Prostate gland (tissue), 2 donors: ENCODE measurements around the gene FAM241A. TPM values are rescaled to one million over a fixed set of nuclear protein-coding genes. Genes with fewer than 3 reads are reported as not detected.
"Not testable (repeated sequence)": the region's sequence is repeated elsewhere in the genome, so short reads cannot be mapped to it uniquely, and the experiment has no call there.

Experiments used
- DNase-seq: peaks from one replicate; pipeline ENCODE4 v3.0.0-alpha.2; 2019; ENCODE audit warnings: low spot score
- H3K27ac ChIP-seq, 2 donors: fragments of 200-600 bp; sonication (generic); 2 replicates each; pipeline ENCODE4 v1.5.1; 2017 to 2019
- H3K27me3 ChIP-seq: fragments of 200-600 bp; sonication (generic); replicated peaks from 2 replicates; pipeline ENCODE4 v1.5.1; 2019; ENCODE audit not compliant: insufficient read depth
- H3K36me3 ChIP-seq, 2 donors: fragments of 200-600 bp; sonication (generic); 1 replicate in 1 of 2; 2 replicates in 1 of 2; pipeline versions ENCODE4 v1.5.1 to v1.8.1; 2017 to 2019
- H3K4me1 ChIP-seq: fragments of 200-600 bp; sonication (generic); replicated peaks from 2 replicates; pipeline ENCODE4 v1.5.1; 2019
- H3K4me3 ChIP-seq, 2 donors: fragments of 200-600 bp; sonication (generic); 2 replicates each; pipeline ENCODE4 v1.5.1; 2017 to 2019
- H3K9me3 ChIP-seq: fragments of 200-600 bp; sonication (generic); 2 replicates; pipeline ENCODE4 v1.5.1; 2017
- POLR2A ChIP-seq: fragments of 450-650 bp; IDR thresholded peaks from one replicate; pipeline ENCODE4 v1.6.1; 2016; ENCODE audit warnings: antibody characterized with exemption, mild to moderate bottlenecking
- POLR2AphosphoS5 ChIP-seq: sonication (generic); formaldehyde crosslinking; IDR thresholded peaks from one replicate; pipeline ENCODE4 v1.6.1; 2017; ENCODE audit warnings: antibody characterized with exemption
- WGBS: methylation state at CpG from one replicate; pipeline ENCODE4 v1.1.5; 2018; 5-methylcytosine and 5-hydroxymethylcytosine counted together
- intact Hi-C: fragments of 100-400 bp; cut with DNase I; formaldehyde crosslinking; loops from one replicate; pipeline ENCODE4 v1.14.2; 2022
- total RNA-seq, 2 donors: library from RNA; depleted of rRNA; stranded (reverse); fragments of >200 nt; gene quantifications; one replicate each; pipeline ENCODE4 v1.1.0, GENCODE V29; 2016
- TF ChIP-seq, protein P1 (sequence below), 4 experiments: fragments of 200-600 bp in 2 of 4; fragments of 450-650 bp in 2 of 4; sonication (generic) in 2 of 4; IDR thresholded peaks; 1 replicate in 3 of 4; 2 replicates in 1 of 4; pipeline ENCODE4 v1.5.1; 2016 to 2019; ENCODE audit warnings: antibody characterized with exemption in 4 of 4, mild to moderate bottlenecking in 2 of 4, moderate library complexity in 2 of 4

FAM241A gene
- total RNA-seq, 2 donors from 2014 or later = 3.6 to 3.7 TPM

DNA sequence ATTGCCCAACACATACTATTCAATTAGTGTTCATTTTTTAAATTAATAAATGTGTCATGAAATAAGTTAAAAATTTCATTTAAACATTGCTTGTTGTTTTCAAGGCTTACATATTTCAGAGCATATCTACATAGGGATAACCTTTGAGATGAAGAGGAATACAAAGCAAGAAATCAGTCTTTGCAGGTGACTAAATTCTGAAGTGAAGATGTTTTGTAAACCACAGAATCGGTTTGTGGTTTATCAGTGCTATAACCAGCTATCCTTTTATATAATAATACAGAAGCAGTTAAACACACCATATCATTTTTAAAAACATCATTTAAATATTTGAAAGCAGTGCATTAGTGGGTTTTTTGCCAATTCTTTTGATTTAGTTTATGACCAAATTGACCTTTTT lies 26.9 kb downstream of the FAM241A start:
- no peaks in the 10 kb centered on the region for H3K4me1 ChIP-seq
- 86% methylated on average over 1 of the region's 1 CpG for WGBS

DNA sequence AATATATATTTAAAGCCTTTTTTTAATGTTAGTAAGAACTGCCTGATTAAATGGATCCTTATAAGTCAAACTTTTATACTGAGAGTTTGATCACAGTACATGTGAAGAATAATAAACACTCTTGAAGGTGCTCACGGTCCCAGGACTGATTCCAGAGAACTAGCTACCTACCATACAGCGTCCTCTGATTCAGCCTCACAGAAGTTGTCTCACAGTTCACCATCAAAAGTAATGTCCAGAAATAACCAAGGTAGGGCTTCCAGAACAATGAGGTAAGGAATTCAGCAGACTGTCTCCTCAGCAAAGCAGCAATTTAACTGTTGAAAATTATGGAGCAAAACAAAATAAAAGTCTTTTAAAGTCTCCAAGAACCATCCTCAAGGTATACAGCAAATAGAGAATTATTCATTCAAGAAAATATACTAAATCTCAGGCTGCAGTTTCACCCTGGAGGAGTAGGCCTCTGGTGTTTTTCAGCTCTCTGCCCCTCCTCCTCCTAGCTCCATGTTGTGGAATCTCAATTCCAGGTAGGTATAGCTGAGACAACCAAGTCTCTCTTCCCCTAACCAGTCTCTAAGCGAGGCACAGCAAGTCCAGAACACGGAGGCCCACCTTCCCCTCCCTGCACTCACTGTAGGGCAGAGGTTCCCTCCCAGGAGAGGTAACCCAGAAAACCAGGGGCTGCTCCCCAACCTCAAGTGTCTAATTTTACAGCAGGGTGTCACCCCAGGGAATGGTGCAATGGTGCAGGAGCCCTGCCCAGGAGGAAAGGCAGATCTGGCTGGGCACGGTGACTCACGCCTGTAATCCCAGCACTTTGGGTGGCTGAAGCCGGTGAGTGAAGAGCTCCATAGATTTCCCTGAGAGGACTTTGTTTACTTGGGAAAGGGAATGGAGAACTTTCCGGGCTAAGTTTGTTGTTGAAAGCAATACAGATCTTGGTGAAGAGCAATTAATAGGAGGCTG lies 28.6 kb downstream of the FAM241A start:
- no peak for DNase-seq
- Histone ChIP-seq H3K36me3 (no peaks in the 10 kb centered on the region), H3K27me3 (no peaks in the 10 kb centered on the region), H3K4me3 (no peak overlapping the region), H3K4me1 (no peaks in the 10 kb centered on the region), H3K9me3 (no peaks in the 10 kb centered on the region), H3K27ac (no peak overlapping the region)
- TF ChIP-seq POLR2AphosphoS5 = no peak
- TF ChIP-seq, protein P1, sequence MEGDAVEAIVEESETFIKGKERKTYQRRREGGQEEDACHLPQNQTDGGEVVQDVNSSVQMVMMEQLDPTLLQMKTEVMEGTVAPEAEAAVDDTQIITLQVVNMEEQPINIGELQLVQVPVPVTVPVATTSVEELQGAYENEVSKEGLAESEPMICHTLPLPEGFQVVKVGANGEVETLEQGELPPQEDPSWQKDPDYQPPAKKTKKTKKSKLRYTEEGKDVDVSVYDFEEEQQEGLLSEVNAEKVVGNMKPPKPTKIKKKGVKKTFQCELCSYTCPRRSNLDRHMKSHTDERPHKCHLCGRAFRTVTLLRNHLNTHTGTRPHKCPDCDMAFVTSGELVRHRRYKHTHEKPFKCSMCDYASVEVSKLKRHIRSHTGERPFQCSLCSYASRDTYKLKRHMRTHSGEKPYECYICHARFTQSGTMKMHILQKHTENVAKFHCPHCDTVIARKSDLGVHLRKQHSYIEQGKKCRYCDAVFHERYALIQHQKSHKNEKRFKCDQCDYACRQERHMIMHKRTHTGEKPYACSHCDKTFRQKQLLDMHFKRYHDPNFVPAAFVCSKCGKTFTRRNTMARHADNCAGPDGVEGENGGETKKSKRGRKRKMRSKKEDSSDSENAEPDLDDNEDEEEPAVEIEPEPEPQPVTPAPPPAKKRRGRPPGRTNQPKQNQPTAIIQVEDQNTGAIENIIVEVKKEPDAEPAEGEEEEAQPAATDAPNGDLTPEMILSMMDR (IDR thresholded peaks at IDR 0.05) = no peak
- TF ChIP-seq POLR2A = no peak
- intact Hi-C loops = no loop called here
- WGBS = 86% methylated on average over 8 of the region's 8 CpGs

More for the DNA sequence above, 26.9 kb downstream of the FAM241A start:
- no peak for TF ChIP-seq POLR2AphosphoS5
- TF ChIP-seq, protein P1 (IDR thresholded peaks at IDR 0.05) = no peak
- no peak for TF ChIP-seq POLR2A
- Histone ChIP-seq H3K36me3 (no peaks in the 10 kb centered on the region), H3K27ac (no peak overlapping the region), H3K27me3 (no peaks in the 10 kb centered on the region), H3K9me3 (no peaks in the 10 kb centered on the region), H3K4me3 (no peak overlapping the region)
- DNase-seq = no peak
- intact Hi-C loops = no loop called here

DNA sequence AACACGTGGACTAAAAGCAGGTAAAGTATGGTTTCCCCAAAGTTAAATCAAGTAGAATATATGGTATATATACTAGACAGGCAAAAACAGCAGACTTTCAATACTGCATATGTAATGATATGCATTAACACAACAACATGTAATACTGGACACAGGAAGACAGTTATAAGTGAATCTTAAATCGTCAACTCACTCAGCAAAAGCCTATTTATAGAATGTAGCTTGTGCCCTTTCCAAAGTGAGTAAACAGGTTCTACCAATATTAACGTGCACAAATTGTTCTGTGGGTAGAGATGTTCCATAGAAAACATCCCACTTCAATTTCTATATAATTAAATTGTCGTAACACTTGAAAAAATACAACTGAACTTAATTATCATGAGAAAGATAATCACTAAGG lies 30.6 kb downstream of the FAM241A start:
- H3K27me3 ChIP-seq = no peaks in the 10 kb centered on the region
- DNase-seq = no peak
- 74% methylated on average over 4 of the region's 4 CpGs for WGBS
- no peak overlapping the region for H3K27ac ChIP-seq
- no peaks in the 10 kb centered on the region for H3K36me3 ChIP-seq
- TF ChIP-seq POLR2AphosphoS5 (no peak), POLR2A (no peak)
- TF ChIP-seq, protein P1 (IDR thresholded peaks at IDR 0.05) = no peak
- no peak overlapping the region for H3K4me3 ChIP-seq
- H3K9me3 ChIP-seq = no peaks in the 10 kb centered on the region
- H3K4me1 ChIP-seq = no peaks in the 10 kb centered on the region
- intact Hi-C loops = no loop called here

DNA sequence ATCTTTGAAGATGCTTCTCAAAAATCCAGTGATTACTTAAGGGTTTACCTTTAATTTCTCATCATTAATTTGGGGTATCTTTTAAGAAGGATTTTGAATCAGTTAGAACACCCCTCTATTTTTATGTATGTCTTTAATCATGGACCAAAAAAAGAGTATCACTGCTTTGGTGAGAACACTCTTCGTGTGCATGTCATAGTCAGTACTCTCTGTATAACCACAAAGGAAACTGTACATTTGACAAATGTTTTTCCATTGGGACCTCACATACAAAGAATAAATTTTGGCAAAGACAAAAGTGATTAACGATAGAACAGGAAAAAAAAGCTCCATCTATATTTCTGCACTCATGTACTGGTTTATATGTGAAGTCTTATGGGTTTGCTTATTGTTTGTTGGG lies 31.3 kb downstream of the FAM241A start:
- H3K36me3 ChIP-seq = no peaks in the 10 kb centered on the region
- TF ChIP-seq, protein P1 (IDR thresholded peaks at IDR 0.05) = no peak
- TF ChIP-seq POLR2AphosphoS5 = no peak
- TF ChIP-seq POLR2A = no peak
- 76% methylated on average over 2 of the region's 2 CpGs for WGBS
- H3K4me1 ChIP-seq = no peaks in the 10 kb centered on the region
- no peak overlapping the region for H3K27ac ChIP-seq
- no peak for DNase-seq
- intact Hi-C loops = no loop called here
- H3K9me3 ChIP-seq = no peaks in the 10 kb centered on the region
- no peak overlapping the region for H3K4me3 ChIP-seq
- no peaks in the 10 kb centered on the region for H3K27me3 ChIP-seq

DNA sequence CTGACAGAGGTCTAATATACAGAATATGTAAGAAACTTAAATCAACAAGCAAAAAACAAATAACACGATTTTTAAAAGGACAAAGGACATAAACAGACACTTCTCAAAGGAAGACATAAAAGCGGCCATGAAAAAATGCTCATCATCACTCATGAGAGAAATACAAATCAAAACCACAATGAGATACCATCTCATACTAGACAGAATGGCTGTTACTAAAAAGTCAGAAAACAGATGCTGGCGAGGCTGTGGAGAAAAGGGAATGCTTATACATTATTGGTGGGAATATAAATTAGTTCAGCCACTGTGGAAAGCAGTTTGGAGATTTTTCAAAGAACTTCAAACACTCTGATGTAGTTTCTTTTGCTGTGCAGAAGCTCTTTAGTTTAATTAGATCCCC lies 33.5 kb downstream of the FAM241A start:
- H3K4me3 ChIP-seq, H3K27ac ChIP-seq, H3K4me1 ChIP-seq, intact Hi-C loops, H3K36me3 ChIP-seq, H3K9me3 ChIP-seq, H3K27me3 ChIP-seq, DNase-seq: not testable (repeated sequence)
- 80% methylated on average over 3 of the region's 3 CpGs for WGBS
